OCI-LY7 (cell line): ENCODE results near the gene AGBL4. TPM values are rescaled to one million over a fixed set of nuclear protein-coding genes. Genes with fewer than 3 reads are reported as not detected.

ENCODE experiments used
- BruUV-seq: library from RNA; stranded (reverse); fragments of 400-500 nt; replicated peaks from 2 replicates; lab custom pipeline; 2021; lab: Mats Ljungman, UMichigan
- CTCF ChIA-PET: fragments of 300-600 bp; sonication (Branson Sonifier 250); formaldehyde crosslinking; loops from one replicate; lab custom pipeline; 2022; ENCODE audit warnings: antibody characterized with exemption; ENCODE audit not compliant: unreplicated experiment; lab: Charles Lee
- POLR2A ChIA-PET: fragments of 300-600 bp; sonication (Branson Sonifier 250); formaldehyde crosslinking; loops from one replicate; lab custom pipeline; 2022; ENCODE audit warnings: antibody characterized with exemption; lab: Charles Lee
- DNase-seq: peaks from one replicate; pipeline ENCODE4 v3.0.0-alpha.2; 2015; ENCODE audit warnings: low spot score
- H2AFZ ChIP-seq: fragments of 200-600 bp; sonication (generic), shearing (Covaris generic); 2 replicates; pipeline ENCODE4 v1.6.1; 2014; ENCODE audit warnings: mild to moderate bottlenecking, antibody characterized with exemption, low read length, moderate library complexity
- H3K27ac ChIP-seq: fragments of 200-600 bp; sonication (generic); 2 replicates; pipeline ENCODE4 v1.5.1; 2014; ENCODE audit warnings: mixed run types, low read depth, mild to moderate bottlenecking, moderate library complexity, low read length, inconsistent platforms; ENCODE audit not compliant: poor library complexity, severe bottlenecking
- H3K36me3 ChIP-seq: fragments of 200-600 bp; sonication (generic); 2 replicates; pipeline ENCODE4 v1.6.1; 2014; ENCODE audit warnings: mild to moderate bottlenecking, antibody characterized with exemption, low read length, moderate library complexity, mixed read lengths; ENCODE audit not compliant: insufficient read depth
- H3K4me1 ChIP-seq: fragments of 200-600 bp; sonication (generic); 2 replicates; pipeline ENCODE4 v1.5.1; 2014; ENCODE audit warnings: mild to moderate bottlenecking, low read length; ENCODE audit not compliant: insufficient read depth, poor library complexity, severe bottlenecking
- H3K4me2 ChIP-seq: fragments of 200-600 bp; sonication (generic); 2 replicates; pipeline ENCODE4 v1.6.1; 2014; ENCODE audit warnings: mild to moderate bottlenecking, low read length
- H3K4me3 ChIP-seq: fragments of 200-600 bp; sonication (generic); 2 replicates; pipeline ENCODE4 v1.5.1; 2014; ENCODE audit warnings: mild to moderate bottlenecking, low read depth, low read length; ENCODE audit not compliant: poor library complexity, severe bottlenecking
- H3K79me2 ChIP-seq: fragments of 200-600 bp; sonication (generic); 2 replicates; pipeline ENCODE4 v1.6.1; 2016; ENCODE audit warnings: low read depth, mild to moderate bottlenecking, low read length, moderate library complexity, mixed read lengths; ENCODE audit not compliant: insufficient read depth
- H3K9me2 ChIP-seq: fragments of 200-600 bp; sonication (generic); 2 replicates; pipeline ENCODE4 v1.6.1; 2016; ENCODE audit warnings: mild to moderate bottlenecking, low read length, mixed read lengths; ENCODE audit not compliant: insufficient read depth
- H3K9me3 ChIP-seq: fragments of 200-600 bp; sonication (generic); 2 replicates; pipeline ENCODE4 v1.6.1; 2014; ENCODE audit warnings: mild to moderate bottlenecking, mixed run types, low read length, mixed read lengths
- H4K20me1 ChIP-seq: fragments of 200-600 bp; sonication (generic); 2 replicates; pipeline ENCODE4 v1.6.1; 2014; ENCODE audit warnings: mild to moderate bottlenecking, antibody characterized with exemption, low read length, moderate library complexity, mixed read lengths; ENCODE audit not compliant: insufficient read depth
- CTCF ChIP-seq: fragments of 200-600 bp; sonication (generic); conservative IDR thresholded peaks from 2 replicates; pipeline ENCODE4 v1.5.1; 2014; ENCODE audit warnings: mild to moderate bottlenecking, antibody characterized with exemption, low read length, moderate library complexity, mixed read lengths
- EZH2phosphoT487 ChIP-seq: fragments of 200-600 bp; sonication (generic); IDR thresholded peaks from 2 replicates; pipeline ENCODE4 v1.6.1; 2018; ENCODE audit warnings: low read depth, borderline replicate concordance, mild to moderate bottlenecking, mixed run types, antibody characterized with exemption, low read length, moderate library complexity, mixed read lengths
- intact Hi-C: fragments of 100-400 bp; cut with micrococcal nuclease; formaldehyde crosslinking; loops from one replicate; pipeline ENCODE4 v1.10.0; 2022; ENCODE audit not compliant: unreplicated experiment
- total RNA-seq, 2 experiments: library from RNA; depleted of rRNA in 1 of 2; stranded (reverse); fragments of >200 nt in 1 of 2; shearing (Covaris generic) in 1 of 2; gene quantifications; 2 replicates each; pipeline ENCODE4 v1.2.3, GENCODE V29; 2014 to 2022

The AGBL4 gene
- total RNA-seq, 2 experiments from 2014 or later = not detected

GRCh38 chr1:49234988-49235387 is 788.8 kb downstream of the AGBL4 start:
- ChIA-PET POLR2A (no interaction called here), CTCF (no interaction called here)
- Histone ChIP-seq H3K36me3 (no peaks in the 10 kb centered on the region), H3K4me2 (no peak overlapping the region), H3K4me3 (no peak overlapping the region), H3K9me3 (no peaks in the 10 kb centered on the region), H3K27ac (no peak overlapping the region), H3K79me2 (no peaks in the 10 kb centered on the region), H4K20me1 (no peaks in the 10 kb centered on the region), H3K9me2 (no peaks in the 10 kb centered on the region), H3K4me1 (no peaks in the 10 kb centered on the region), H2AFZ (no peak overlapping the region)
- DNase-seq = no peak
- intact Hi-C loops = no loop called here
- TF ChIP-seq CTCF (no peak), EZH2phosphoT487 (no peak)
- BruUV-seq = no TSS peak

- no peak for TF ChIP-seq EZH2phosphoT487
- TF ChIP-seq CTCF = no peak
- no peaks in the 10 kb centered on the region for H4K20me1 ChIP-seq
- ChIA-PET POLR2A (no interaction called here), CTCF (no interaction called here)
- intact Hi-C loops = no loop called here
- no peaks in the 10 kb centered on the region for H3K79me2 ChIP-seq
- H3K27ac ChIP-seq = no peak overlapping the region
- no peaks in the 10 kb centered on the region for H3K9me3 ChIP-seq
- H3K4me3 ChIP-seq = no peak overlapping the region
- H3K36me3 ChIP-seq = no peaks in the 10 kb centered on the region
- no peaks in the 10 kb centered on the region for H3K9me2 ChIP-seq
- no peak overlapping the region for H3K4me2 ChIP-seq
- BruUV-seq = no TSS peak
- no peaks in the 10 kb centered on the region for H3K4me1 ChIP-seq
- no peak overlapping the region for H2AFZ ChIP-seq
- DNase-seq = no peak
These were observed 794.2 kb downstream of the AGBL4 start for GRCh38 chr1:49229555-49229954.

DNA sequence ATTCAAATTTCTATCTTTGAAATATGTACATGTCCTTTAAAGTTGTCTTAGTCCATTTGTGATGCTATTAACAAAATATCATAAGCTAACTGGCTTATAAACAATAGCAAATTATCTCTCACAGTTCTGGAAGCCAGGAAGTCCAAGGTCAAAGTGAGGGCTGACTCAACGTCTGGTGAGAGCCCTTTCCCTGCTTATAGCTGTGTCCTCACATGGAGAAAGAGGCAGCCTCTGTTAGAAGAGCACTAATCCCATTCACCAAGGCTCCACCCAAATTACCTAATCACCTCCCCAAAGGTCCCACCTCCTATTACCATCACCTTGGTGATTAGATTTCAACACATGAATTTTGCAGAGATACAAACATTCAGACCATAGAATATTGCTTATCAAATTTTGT is 797.0 kb downstream of the AGBL4 start:
- H3K4me3 ChIP-seq = no peak overlapping the region
- H4K20me1 ChIP-seq = no peaks in the 10 kb centered on the region
- intact Hi-C loops = no loop called here
- DNase-seq = no peak
- CTCF ChIA-PET = no interaction called here
- BruUV-seq = no TSS peak
- no peak overlapping the region for H3K27ac ChIP-seq
- TF ChIP-seq CTCF = no peak
- TF ChIP-seq EZH2phosphoT487 = no peak
- no peak overlapping the region for H2AFZ ChIP-seq
- H3K4me1 ChIP-seq = no peaks in the 10 kb centered on the region
- no peaks in the 10 kb centered on the region for H3K9me3 ChIP-seq
- H3K36me3 ChIP-seq = no peaks in the 10 kb centered on the region
- POLR2A ChIA-PET = no interaction called here
- no peaks in the 10 kb centered on the region for H3K9me2 ChIP-seq
- H3K79me2 ChIP-seq = no peaks in the 10 kb centered on the region
- no peak overlapping the region for H3K4me2 ChIP-seq
